Sigmoid colon (tissue), 7 donors: ENCODE measurements around the gene CSNK1D. TPM values are rescaled to one million over a fixed set of nuclear protein-coding genes. Genes with fewer than 3 reads are reported as not detected.
A peak's percentile ranks its signal among the peaks of the same experiment; 100 is the strongest.
"Not testable (repeated sequence)": the region's sequence is repeated elsewhere in the genome, so short reads cannot be mapped to it uniquely, and the experiment has no call there.

Experiments
- DNase-seq: peaks from one replicate; pipeline ENCODE4 v3.0.0-alpha.2; 2019
- H3K27ac ChIP-seq, 4 donors: fragments of 200-600 bp; sonication (generic); one replicate each; pipeline ENCODE4 v1.5.1; 2016 to 2019; ENCODE audit warnings: mild to moderate bottlenecking in 1 of 4
- H3K27me3 ChIP-seq, 3 donors: fragments of 200-600 bp; sonication (generic); one replicate each; pipeline ENCODE4 v1.5.1; 2019; ENCODE audit warnings: mild to moderate bottlenecking in 1 of 3
- H3K36me3 ChIP-seq, 4 donors: fragments of 200-600 bp; sonication (generic); one replicate each; pipeline ENCODE4 v1.5.1; 2016 to 2019
- H3K4me1 ChIP-seq, 4 donors: fragments of 200-600 bp; sonication (generic); one replicate each; pipeline ENCODE4 v1.5.1; 2017 to 2019
- H3K4me3 ChIP-seq, 4 donors: fragments of 200-600 bp; sonication (generic); one replicate each; pipeline ENCODE4 v1.5.1; 2017 to 2019; ENCODE audit warnings: mild to moderate bottlenecking in 2 of 4, moderate library complexity in 1 of 4
- H3K9me3 ChIP-seq, 4 donors: fragments of 200-600 bp in 3 of 4; sonication (generic) in 3 of 4; one replicate each; pipeline versions ENCODE4 v1.5.1 to v1.6.1; 2013 to 2019
- EP300 ChIP-seq, 4 donors: sonication (generic); formaldehyde crosslinking; IDR thresholded peaks; one replicate each; pipeline ENCODE4 v1.6.1; 2017; ENCODE audit warnings: antibody characterized with exemption in 4 of 4
- POLR2A ChIP-seq, 2 donors: fragments of 450-650 bp; IDR thresholded peaks; one replicate each; pipeline ENCODE4 v1.6.1; 2016; ENCODE audit warnings: antibody characterized with exemption in 2 of 2, mild to moderate bottlenecking in 2 of 2, moderate library complexity in 2 of 2
- POLR2AphosphoS5 ChIP-seq, 4 donors: sonication (generic); formaldehyde crosslinking; IDR thresholded peaks; one replicate each; pipeline ENCODE4 v1.6.1; 2017; ENCODE audit warnings: antibody characterized with exemption in 4 of 4
- WGBS, 2 donors: extraction: QIAGEN DNeasy Blood & Tissue Kit; methylation state at CpG; one replicate each; pipeline ENCODE4 v1.1.7; 2013; 5-methylcytosine and 5-hydroxymethylcytosine counted together
- intact Hi-C: fragments of 100-400 bp; cut with DNase I; formaldehyde crosslinking; loops from one replicate; pipeline ENCODE4 v1.15.1; 2023
- polyA plus RNA-seq, 3 donors: library from polyadenylated mRNA; stranded (reverse); fragments of 200-250 nt; gene quantifications; one replicate each; pipeline ENCODE4 v1.2.3, GENCODE V29; 2013
- total RNA-seq, 4 donors: library from RNA; depleted of rRNA; stranded (reverse); fragments of >200 nt; gene quantifications; one replicate each; pipeline ENCODE4 v1.1.0, GENCODE V29; 2016
- TF ChIP-seq, protein P1 (sequence below), 4 experiments: fragments of 450-650 bp in 3 of 4; fragments of 200-600 bp in 1 of 4; IDR thresholded peaks; one replicate each; pipeline ENCODE4 v1.5.1; 2016 to 2019; ENCODE audit warnings: antibody characterized with exemption in 4 of 4, mild to moderate bottlenecking in 3 of 4, moderate library complexity in 2 of 4
- donor health status: healthy with polysubstance abuse.
- donor health status: Bipolar disorder and iron deficiency.
- donor health status: healthy.

CSNK1D gene
- total and polyA plus RNA-seq, 7 donors: 45.1 to 142 (median 55.9) TPM

DNA sequence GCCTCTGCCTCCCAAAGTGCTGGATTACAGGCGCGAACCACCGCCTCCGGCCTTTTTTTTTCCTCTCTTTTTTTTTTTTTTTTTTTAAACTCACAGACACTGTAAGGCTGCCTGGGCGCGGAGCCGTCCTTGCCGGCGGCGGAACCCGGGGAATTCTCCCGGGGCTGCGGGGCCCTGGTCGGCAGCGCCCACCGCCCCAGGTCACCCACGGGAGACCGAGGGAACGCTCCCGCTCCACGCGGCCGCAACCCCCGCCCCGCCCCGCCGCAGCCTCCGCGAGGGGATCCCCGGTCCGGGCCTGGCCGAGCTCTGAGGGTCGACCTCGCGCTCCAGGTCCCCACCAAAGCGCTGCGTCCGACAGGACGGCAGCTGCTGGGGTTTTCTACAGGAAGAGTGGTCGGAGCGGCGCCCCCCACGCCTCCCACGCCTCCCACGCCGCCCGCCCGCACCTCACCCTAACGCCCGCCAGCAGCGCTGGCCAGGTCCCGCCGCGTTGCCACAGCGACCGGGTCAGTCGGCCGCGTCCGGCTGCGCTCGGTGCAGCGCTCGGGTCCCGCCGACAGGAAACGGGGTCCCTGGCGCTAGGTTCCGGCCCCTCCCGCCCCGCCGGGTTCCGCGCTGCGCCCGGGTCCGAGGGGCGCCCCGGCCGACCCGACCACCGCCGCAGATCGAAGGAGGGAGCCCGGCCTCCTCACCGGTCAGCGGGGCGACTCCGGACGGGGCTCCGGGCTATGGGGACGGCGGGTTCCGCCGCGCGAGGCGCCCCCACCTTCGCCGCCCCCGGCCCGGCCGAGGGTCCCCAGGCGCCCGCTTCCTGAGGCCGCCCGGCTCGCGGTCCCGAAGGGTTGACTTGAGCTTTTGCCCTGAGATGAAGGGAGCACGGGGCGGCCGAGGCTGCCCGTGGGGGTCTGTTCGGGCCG, 60.9 kb downstream of the CSNK1D start, which contains the start of gene CCDC57:
CCDC57 (minus strand) TSS at position 512 of the 920 bp plus-strand sequence. CDS start 10,898 bp downstream, outside the sequence.
- Histone ChIP-seq H3K4me1 (peaks cover 0 to 30% (median 18%) of the 10 kb centered on the region in 4 donors), H3K4me3 (peak within 1 kb of the TSS; percentile 80 to 95 (median 88)), H3K36me3 (peaks cover 0 to 3% (median 0%) of the 10 kb centered on the region in 4 donors), H3K27me3 (no peaks in the 10 kb centered on the region), H3K9me3 (no peaks in the 10 kb centered on the region), H3K27ac (peak within 1 kb of the TSS; percentile 84 to 91 (median 86))
- intact Hi-C loops: no loop called here
- DNase-seq: peak; percentile 91
- WGBS, 2 donors: 0 to 1% methylated on average over 116 of the region's 116 CpGs
- TF ChIP-seq, protein P1, sequence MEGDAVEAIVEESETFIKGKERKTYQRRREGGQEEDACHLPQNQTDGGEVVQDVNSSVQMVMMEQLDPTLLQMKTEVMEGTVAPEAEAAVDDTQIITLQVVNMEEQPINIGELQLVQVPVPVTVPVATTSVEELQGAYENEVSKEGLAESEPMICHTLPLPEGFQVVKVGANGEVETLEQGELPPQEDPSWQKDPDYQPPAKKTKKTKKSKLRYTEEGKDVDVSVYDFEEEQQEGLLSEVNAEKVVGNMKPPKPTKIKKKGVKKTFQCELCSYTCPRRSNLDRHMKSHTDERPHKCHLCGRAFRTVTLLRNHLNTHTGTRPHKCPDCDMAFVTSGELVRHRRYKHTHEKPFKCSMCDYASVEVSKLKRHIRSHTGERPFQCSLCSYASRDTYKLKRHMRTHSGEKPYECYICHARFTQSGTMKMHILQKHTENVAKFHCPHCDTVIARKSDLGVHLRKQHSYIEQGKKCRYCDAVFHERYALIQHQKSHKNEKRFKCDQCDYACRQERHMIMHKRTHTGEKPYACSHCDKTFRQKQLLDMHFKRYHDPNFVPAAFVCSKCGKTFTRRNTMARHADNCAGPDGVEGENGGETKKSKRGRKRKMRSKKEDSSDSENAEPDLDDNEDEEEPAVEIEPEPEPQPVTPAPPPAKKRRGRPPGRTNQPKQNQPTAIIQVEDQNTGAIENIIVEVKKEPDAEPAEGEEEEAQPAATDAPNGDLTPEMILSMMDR (IDR thresholded peaks at IDR 0.05): peak in 1 of 4 experiments; percentile 12
- peak in 3 of 4 donors; percentile 58 to 83 (median 76) for TF ChIP-seq POLR2AphosphoS5 (IDR thresholded peaks at IDR 0.05)
- TF ChIP-seq EP300 (IDR thresholded peaks at IDR 0.05): no peak

DNA sequence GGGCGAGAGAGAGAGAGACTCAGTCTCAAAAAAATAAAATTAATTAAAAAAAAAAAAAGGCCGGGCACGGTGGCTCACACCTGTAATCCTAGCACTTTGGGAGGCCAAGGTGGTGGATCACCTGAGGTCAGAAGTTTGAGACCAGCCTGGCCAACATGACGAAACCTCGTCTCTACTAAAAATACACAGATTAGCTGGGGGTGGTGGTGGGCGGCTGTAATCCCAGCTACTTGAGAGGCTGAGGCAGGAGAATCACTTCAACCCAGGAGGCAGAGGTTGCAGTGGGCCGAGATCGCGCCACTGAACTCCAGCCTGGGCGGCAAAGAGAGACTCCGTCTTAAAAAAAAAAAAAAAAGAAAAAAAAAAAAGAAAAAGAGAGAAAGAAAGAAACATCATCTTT, 62.8 kb downstream of the CSNK1D start:
- H3K36me3 ChIP-seq, H3K9me3 ChIP-seq, intact Hi-C loops, H3K27me3 ChIP-seq, H3K27ac ChIP-seq, DNase-seq, H3K4me3 ChIP-seq: not testable (repeated sequence)
- H3K4me1 ChIP-seq: peaks cover 0 to 28% (median 23%) of the 10 kb centered on the region in 4 donors
- 97 to 98% methylated on average over 11 of the region's 11 CpGs for WGBS, 2 donors

DNA sequence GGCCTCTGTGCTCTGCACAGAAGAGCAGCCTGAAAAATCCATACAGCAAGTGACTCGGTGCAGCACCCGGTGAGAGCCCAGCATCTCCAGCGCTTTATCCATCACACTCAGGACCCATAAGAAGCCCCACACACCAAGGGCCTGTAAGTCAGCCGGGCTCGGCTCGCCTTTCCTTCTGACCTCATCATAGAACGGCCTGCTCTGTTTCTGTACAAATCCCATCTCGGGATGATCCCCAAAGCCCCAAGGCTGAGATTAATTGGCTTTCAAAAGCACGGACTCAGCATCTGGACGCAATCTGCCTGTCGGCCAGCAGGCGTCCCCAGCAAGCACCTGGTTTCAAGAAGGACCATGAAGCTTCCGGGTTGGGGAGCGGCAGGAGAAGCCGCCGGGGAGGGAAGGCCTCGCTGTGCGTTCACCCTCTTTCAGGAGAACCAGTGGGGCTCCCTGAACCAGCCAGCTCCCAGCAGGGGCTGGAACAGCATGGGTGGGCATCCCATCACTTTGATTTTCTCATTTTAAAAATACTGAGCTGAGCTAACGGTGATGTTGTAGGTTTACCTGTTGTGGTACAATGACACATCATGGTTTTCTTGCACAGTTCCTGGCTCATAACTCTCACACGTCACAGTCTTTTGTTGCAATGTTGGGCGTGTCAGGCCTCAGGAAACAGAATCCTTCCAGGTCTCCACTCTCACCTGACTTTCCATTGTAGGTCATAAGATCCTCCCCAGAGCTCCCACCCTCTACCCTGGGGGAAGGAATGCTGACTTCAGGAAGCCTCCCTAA, 67.6 kb downstream of the CSNK1D start:
- H3K27ac ChIP-seq: peak overlapping the region; percentile 56 to 68 (median 64)
- intact Hi-C loops: loop anchor here (2.0 to 10.0 kb wide), 2 partner anchors 115 to 209 kb away; partner anchors contain the start of genes HEXD and OGFOD3
- TF ChIP-seq POLR2A (IDR thresholded peaks at IDR 0.05) (peak; percentile 22 to 26), EP300 (IDR thresholded peaks at IDR 0.05) (no peak), POLR2AphosphoS5 (IDR thresholded peaks at IDR 0.05) (peak in 3 of 4 donors; percentile 58 to 73 (median 66))
- TF ChIP-seq, protein P1 (IDR thresholded peaks at IDR 0.05): peak; percentile 89 to 95 (median 93)

DNA sequence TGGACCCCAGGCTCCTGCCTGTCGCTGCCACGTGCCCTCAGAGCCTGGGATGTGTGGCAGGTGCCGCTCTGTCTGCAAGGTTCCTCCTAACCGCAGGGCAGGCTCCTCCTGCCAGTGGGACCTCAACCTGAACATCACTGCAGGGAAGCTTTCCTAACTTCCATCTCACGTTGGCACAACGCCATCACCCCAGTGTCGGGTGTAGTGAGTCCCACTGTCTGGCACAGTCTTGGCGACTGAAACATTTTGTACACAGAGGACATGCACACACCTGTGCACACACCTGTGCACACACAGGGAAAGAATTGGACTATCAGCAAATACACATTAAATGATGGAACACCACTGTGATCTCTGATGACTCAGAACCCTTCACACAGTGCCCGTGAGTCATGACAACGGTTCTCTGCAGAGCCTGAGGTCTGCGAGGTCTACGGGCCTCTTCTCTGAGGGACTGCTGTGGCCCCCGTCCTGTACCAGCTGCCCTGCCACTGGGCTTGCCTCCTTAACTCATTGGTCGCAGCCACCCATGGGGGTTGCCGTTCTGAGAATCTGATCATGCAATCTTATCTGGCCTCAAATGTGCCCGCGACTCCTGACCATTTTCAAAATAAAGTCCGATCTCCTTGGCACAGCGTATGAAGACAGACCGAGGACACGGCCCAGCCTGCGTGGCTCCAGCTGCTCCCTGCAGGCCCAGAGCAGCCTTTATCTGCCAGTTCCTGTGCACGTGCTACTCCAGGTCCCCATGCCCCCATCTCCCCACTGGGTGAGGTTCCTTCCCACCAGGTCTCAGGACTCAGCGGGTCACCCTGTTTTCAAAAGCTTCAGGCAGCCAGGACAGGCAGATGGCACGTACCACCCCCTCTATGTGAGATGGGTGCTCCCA, 68.4 kb downstream of the CSNK1D start:
- Histone ChIP-seq H3K4me3 (no peak overlapping the region), H3K9me3 (no peaks in the 10 kb centered on the region), H3K27me3 (no peaks in the 10 kb centered on the region), H3K36me3 (peaks cover 0 to 17% (median 5%) of the 10 kb centered on the region in 4 donors), H3K4me1 (peaks cover 0 to 12% (median 10%) of the 10 kb centered on the region in 4 donors), H3K27ac (peak overlapping the region; percentile 18 to 68 (median 64))
- 66 to 77% methylated on average over 25 of the region's 25 CpGs for WGBS, 2 donors
- intact Hi-C loops: loop anchor here (2.0 to 10.0 kb wide), 2 partner anchors 116 to 210 kb away; partner anchors contain the start of genes HEXD and OGFOD3
- no peak for DNase-seq
- no peak for TF ChIP-seq POLR2AphosphoS5 (IDR thresholded peaks at IDR 0.05)
- TF ChIP-seq POLR2A (IDR thresholded peaks at IDR 0.05): no peak
- no peak for TF ChIP-seq EP300 (IDR thresholded peaks at IDR 0.05)
- TF ChIP-seq, protein P1 (IDR thresholded peaks at IDR 0.05): no peak

More for the DNA sequence above, 67.6 kb downstream of the CSNK1D start:
- Histone ChIP-seq H3K4me3 (peak overlapping the region in 1 of 4 donors; percentile 24), H3K4me1 (peaks cover 0 to 12% (median 10%) of the 10 kb centered on the region in 4 donors), H3K27me3 (no peaks in the 10 kb centered on the region), H3K9me3 (no peaks in the 10 kb centered on the region), H3K36me3 (peaks cover 0 to 16% (median 3%) of the 10 kb centered on the region in 4 donors)
- WGBS, 2 donors: 12 to 17% methylated on average over 21 of the region's 21 CpGs
- peak; percentile 93 for DNase-seq
